Measurements from ENCODE around the gene HHLA2. TPM values are rescaled to one million over a fixed set of nuclear protein-coding genes. Genes with fewer than 3 reads are reported as not detected.

HHLA2 gene
- total and polyA plus RNA-seq, 2 experiments from 2014 or later, result not detected

GRCh38 chr3:108403686-108404345 is 107.5 kb downstream of the HHLA2 start (continued):
- TF ChIP-seq, protein P1, sequence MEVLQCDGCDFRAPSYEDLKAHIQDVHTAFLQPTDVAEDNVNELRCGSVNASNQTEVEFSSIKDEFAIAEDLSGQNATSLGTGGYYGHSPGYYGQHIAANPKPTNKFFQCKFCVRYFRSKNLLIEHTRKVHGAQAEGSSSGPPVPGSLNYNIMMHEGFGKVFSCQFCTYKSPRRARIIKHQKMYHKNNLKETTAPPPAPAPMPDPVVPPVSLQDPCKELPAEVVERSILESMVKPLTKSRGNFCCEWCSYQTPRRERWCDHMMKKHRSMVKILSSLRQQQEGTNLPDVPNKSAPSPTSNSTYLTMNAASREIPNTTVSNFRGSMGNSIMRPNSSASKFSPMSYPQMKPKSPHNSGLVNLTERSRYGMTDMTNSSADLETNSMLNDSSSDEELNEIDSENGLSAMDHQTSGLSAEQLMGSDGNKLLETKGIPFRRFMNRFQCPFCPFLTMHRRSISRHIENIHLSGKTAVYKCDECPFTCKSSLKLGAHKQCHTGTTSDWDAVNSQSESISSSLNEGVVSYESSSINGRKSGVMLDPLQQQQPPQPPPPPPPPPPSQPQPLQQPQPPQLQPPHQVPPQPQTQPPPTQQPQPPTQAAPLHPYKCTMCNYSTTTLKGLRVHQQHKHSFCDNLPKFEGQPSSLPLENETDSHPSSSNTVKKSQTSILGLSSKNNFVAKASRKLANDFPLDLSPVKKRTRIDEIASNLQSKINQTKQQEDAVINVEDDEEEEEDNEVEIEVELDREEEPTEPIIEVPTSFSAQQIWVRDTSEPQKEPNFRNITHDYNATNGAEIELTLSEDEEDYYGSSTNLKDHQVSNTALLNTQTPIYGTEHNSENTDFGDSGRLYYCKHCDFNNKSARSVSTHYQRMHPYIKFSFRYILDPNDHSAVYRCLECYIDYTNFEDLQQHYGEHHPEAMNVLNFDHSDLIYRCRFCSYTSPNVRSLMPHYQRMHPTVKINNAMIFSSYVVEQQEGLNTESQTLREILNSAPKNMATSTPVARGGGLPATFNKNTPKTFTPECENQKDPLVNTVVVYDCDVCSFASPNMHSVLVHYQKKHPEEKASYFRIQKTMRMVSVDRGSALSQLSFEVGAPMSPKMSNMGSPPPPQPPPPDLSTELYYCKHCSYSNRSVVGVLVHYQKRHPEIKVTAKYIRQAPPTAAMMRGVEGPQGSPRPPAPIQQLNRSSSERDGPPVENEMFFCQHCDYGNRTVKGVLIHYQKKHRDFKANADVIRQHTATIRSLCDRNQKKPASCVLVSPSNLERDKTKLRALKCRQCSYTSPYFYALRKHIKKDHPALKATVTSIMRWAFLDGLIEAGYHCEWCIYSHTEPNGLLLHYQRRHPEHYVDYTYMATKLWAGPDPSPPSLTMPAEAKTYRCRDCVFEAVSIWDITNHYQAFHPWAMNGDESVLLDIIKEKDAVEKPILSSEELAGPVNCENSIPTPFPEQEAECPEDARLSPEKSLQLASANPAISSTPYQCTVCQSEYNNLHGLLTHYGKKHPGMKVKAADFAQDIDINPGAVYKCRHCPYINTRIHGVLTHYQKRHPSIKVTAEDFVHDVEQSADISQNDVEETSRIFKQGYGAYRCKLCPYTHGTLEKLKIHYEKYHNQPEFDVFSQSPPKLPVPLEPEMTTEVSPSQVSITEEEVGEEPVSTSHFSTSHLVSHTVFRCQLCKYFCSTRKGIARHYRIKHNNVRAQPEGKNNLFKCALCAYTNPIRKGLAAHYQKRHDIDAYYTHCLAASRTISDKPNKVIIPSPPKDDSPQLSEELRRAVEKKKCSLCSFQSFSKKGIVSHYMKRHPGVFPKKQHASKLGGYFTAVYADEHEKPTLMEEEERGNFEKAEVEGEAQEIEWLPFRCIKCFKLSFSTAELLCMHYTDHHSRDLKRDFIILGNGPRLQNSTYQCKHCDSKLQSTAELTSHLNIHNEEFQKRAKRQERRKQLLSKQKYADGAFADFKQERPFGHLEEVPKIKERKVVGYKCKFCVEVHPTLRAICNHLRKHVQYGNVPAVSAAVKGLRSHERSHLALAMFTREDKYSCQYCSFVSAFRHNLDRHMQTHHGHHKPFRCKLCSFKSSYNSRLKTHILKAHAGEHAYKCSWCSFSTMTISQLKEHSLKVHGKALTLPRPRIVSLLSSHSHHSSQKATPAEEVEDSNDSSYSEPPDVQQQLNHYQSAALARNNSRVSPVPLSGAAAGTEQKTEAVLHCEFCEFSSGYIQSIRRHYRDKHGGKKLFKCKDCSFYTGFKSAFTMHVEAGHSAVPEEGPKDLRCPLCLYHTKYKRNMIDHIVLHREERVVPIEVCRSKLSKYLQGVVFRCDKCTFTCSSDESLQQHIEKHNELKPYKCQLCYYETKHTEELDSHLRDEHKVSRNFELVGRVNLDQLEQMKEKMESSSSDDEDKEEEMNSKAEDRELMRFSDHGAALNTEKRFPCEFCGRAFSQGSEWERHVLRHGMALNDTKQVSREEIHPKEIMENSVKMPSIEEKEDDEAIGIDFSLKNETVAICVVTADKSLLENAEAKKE (CRISPR knock-in tag; IDR thresholded peaks at IDR 0.05), result no peak
- TF ChIP-seq POLR2AphosphoS5 (IDR thresholded peaks at IDR 0.05; ENCODE audit: low read depth) (no peak), EZH2phosphoT487 (IDR thresholded peaks at IDR 0.05; ENCODE audit: unreplicated experiment) (no peak), ZNF114 (CRISPR knock-in tag; IDR thresholded peaks at IDR 0.05) (no peak), ETS1 (IDR thresholded peaks at IDR 0.05) (no peak), CREB1 (CRISPR knock-in tag; IDR thresholded peaks at IDR 0.05; ENCODE audit: low read depth) (no peak), ZNF331 (CRISPR knock-in tag; IDR thresholded peaks at IDR 0.05; ENCODE audit: low read depth) (no peak), JUNB (IDR thresholded peaks at IDR 0.05; ENCODE audit: unreplicated experiment) (no peak), STAT1 (IDR thresholded peaks at IDR 0.05; ENCODE audit: unreplicated experiment) (no peak), EZH2 (IDR thresholded peaks at IDR 0.05; ENCODE audit: low read depth, unreplicated experiment) (no peak)

Measured in GM23338 (cell line).